BJ (cell line): ENCODE measurements around the gene ASGR1. TPM values are rescaled to one million over a fixed set of nuclear protein-coding genes. Genes with fewer than 3 reads are reported as not detected.

Experiments
- CTCF ChIA-PET: fragments of 350-600 bp; formaldehyde crosslinking; extraction: SDS; loops from one replicate; lab custom pipeline; 2021; ENCODE audit warnings: antibody characterized with exemption, inconsistent platforms; lab: Yijun Ruan, JAX
- POLR2A ChIA-PET: fragments of 300-600 bp; sonication (Branson Sonifier 250); formaldehyde crosslinking; extraction: SDS; loops from one replicate; lab custom pipeline; 2021; ENCODE audit warnings: antibody characterized with exemption; lab: Charles Lee
- DNase-seq: peaks from one replicate; pipeline ENCODE4 v3.0.0-alpha.2; 2011; ENCODE audit warnings: low read depth
- H3K27me3 ChIP-seq: 2 replicates; pipeline ENCODE4 v1.6.0; 2011; ENCODE audit warnings: low read length; ENCODE audit not compliant: control insufficient read depth, insufficient read depth
- H3K36me3 ChIP-seq: 2 replicates; pipeline ENCODE4 v1.5.1; 2011; ENCODE audit warnings: low read length; ENCODE audit not compliant: control insufficient read depth, insufficient read depth
- H3K4me3 ChIP-seq: 2 replicates; pipeline ENCODE4 v1.5.1; 2011; ENCODE audit warnings: low read depth, mild to moderate bottlenecking, control low read depth, low read length
- CTCF ChIP-seq: IDR thresholded peaks from 2 replicates; pipeline ENCODE4 v1.5.1; 2011; ENCODE audit warnings: low read depth, mild to moderate bottlenecking, control low read depth, inconsistent platforms, low read length, moderate library complexity; ENCODE audit not compliant: insufficient read depth
- polyA plus RNA-seq: library from polyadenylated mRNA; depleted of rRNA; stranded (reverse); fragments of >200 nt; gene quantifications from 2 replicates; pipeline ENCODE4 v1.2.3, GENCODE V29; 2011

Gene ASGR1
- polyA plus RNA-seq, 1 experiment: 0.56 TPM

DNA sequence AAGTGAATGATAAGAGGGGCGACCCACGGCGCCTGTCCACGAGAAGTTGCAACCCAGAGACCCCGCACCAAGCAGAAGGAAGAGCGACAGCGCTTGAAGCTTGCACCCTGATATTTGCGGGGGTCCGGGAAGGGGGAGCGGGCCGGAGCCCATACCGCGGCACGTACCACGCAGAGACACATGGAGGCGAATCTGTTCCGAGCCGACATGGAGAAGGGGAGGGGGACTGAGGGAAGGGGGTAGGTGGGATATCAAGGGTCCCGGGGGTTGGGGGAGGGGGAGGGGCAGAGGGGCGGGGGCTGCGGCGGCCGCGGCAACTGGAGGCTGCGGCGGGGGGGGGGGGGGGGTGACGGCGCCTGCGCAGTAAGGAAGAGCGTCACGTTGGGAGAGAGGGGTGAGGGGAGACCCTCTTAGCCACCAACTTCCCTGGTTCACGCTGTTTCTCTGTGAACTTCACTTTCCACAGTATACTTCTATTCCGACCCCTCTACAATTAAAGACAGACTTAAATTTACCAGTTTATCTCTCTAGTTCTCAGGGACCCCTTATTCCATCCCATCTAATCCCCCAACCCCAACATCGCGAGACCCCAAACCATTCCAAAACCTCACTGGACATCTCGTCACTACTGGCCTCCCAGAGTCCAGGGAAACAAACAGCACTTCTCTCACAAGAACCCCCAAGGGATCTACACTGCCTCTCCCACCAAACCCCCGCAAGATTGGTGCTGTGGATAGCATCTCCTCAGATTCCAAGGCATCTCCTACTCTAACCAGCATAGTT lies 32.5 kb upstream of the ASGR1 start:
- ChIA-PET CTCF (no interaction called here), POLR2A (no interaction called here)
- Histone ChIP-seq H3K4me3 (no peak overlapping the region), H3K36me3 (peaks cover 2% of the 10 kb centered on the region; the same call in 1 of the 2 replicates), H3K27me3 (no peaks in the 10 kb centered on the region)
- no peak for TF ChIP-seq CTCF
- no peak for DNase-seq

DNA sequence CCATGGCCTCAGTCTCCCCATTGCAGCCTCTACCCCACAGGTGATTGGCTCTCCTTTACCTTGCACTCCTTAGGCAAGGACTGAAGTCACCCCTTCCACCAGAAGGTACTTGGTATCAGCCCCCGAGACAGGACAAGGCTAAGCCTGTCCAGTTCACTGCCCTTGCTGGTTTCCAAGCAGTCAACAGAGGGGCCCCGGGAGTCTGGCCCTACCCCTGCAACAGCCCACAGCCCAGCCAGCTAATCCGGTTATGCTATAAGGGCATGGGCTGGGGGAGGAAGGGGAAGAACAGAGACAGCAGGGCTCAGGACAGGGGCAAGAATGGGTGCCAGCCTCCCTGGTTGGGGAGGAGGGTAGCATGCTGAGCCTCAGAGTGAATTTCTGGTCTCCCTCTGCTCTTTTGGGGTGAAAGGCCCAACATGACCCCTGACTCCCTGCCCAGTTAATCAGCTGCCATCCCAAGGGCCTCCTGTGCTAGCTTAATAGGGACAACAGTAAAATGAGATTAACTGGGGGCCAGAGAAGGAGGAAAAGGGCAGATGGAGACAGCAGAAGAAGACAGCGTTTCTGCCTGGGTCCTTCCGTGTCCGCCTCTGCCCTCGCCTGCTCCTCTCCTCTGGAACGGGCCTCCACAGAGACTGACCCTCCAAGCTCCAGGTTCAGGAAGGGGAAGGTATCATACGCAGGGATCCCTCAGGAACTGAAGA lies 29.7 kb upstream of the ASGR1 start:
- no peaks in the 10 kb centered on the region for H3K27me3 ChIP-seq
- no peak for TF ChIP-seq CTCF
- no peak overlapping the region for H3K4me3 ChIP-seq
- POLR2A ChIA-PET: no interaction called here
- CTCF ChIA-PET: interaction anchor here (1.0 to 1.5 kb wide), 2 partner anchors 88 to 163 kb away, joined by 3 read pairs; no protein-coding TSS in a partner anchor
- no peak for DNase-seq
- peaks cover 3% of the 10 kb centered on the region for H3K36me3 ChIP-seq

- DNase-seq: no peak
- no peak for TF ChIP-seq CTCF
- H3K36me3 ChIP-seq: peaks cover 10% of the 10 kb centered on the region
- CTCF ChIA-PET: interaction anchor here (1.0 to 1.5 kb wide), 2 partner anchors 88 to 162 kb away, joined by 3 read pairs; no protein-coding TSS in a partner anchor
- H3K4me3 ChIP-seq: no peak overlapping the region
- POLR2A ChIA-PET: no interaction called here
- no peaks in the 10 kb centered on the region for H3K27me3 ChIP-seq
These were observed 28.9 kb upstream of the ASGR1 start for GRCh38 chr17:7208027-7208571.

- ChIA-PET POLR2A (no interaction called here), CTCF (interaction anchor here (1.5 kb wide), 1 partner anchor 89 kb away, joined by 3 read pairs; no protein-coding TSS in a partner anchor)
- DNase-seq: no peak
- Histone ChIP-seq H3K36me3 (peaks cover 13% of the 10 kb centered on the region), H3K27me3 (no peaks in the 10 kb centered on the region), H3K4me3 (no peak overlapping the region)
- TF ChIP-seq CTCF: no peak
These were observed 28.2 kb upstream of the ASGR1 start for GRCh38 chr17:7207120-7208001.
